HL-60 (cell line): ENCODE results near the gene TAS2R16.

ENCODE experiments used
- CTCF ChIP-seq: IDR thresholded peaks from one replicate; pipeline ENCODE4 v1.5.1; 2011; ENCODE audit warnings: low read length, control low read depth, inconsistent platforms; ENCODE audit not compliant: insufficient read depth
- GABPA ChIP-seq: IDR thresholded peaks from 2 replicates; pipeline ENCODE4 v1.6.1; 2012; ENCODE audit warnings: low read depth
- POLR2AphosphoS5 ChIP-seq: IDR thresholded peaks from 2 replicates; pipeline ENCODE4 v1.6.1; 2012; ENCODE audit warnings: low read depth
- SPI1 ChIP-seq: IDR thresholded peaks from 2 replicates; pipeline ENCODE4 v1.6.1; 2012; ENCODE audit warnings: low read depth, mild to moderate bottlenecking, borderline replicate concordance

GRCh38 chr7:122989577-122989976 is 5.9 kb downstream of the TAS2R16 start:
- TF ChIP-seq GABPA (no peak), CTCF (no peak), POLR2AphosphoS5 (no peak), SPI1 (no peak)
